ENCODE data around the gene HIGD1A. TPM values are rescaled to one million over a fixed set of nuclear protein-coding genes. Genes with fewer than 3 reads are reported as not detected.

The HIGD1A gene
- total and polyA plus RNA-seq, 10 of the 15 experiments (the other 5 are each of a cell fraction or from before 2014, with no cell fraction given), result 73.9 to 487 (median 175) TPM

DNA sequence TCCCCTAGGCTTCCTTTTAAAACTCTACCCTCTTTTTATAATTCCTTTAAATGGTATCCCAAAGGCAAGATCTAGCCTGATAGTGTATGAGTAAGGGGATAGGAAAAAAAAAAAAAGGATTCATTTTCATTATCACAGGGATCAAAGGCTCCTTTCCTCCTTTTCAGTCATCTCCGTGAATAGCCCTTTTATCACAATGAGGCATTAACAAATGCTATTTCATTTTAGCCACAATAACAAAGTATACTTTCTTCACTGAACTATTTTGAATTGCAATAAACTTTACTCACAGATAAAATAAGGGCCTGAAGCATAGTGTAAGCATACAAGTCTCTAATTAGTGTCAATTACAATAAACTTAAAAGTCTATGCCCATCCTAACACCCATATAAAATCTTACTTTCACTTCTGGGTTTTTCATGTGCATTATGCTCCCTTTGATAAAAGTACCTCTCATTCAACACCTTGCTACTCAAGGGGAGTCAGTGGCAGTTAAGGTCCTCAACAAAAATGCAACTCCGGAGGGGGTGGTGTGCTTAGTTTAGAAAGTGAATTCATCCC is 8.6 kb downstream of the HIGD1A start (continued):
- TF ChIP-seq, protein P1, sequence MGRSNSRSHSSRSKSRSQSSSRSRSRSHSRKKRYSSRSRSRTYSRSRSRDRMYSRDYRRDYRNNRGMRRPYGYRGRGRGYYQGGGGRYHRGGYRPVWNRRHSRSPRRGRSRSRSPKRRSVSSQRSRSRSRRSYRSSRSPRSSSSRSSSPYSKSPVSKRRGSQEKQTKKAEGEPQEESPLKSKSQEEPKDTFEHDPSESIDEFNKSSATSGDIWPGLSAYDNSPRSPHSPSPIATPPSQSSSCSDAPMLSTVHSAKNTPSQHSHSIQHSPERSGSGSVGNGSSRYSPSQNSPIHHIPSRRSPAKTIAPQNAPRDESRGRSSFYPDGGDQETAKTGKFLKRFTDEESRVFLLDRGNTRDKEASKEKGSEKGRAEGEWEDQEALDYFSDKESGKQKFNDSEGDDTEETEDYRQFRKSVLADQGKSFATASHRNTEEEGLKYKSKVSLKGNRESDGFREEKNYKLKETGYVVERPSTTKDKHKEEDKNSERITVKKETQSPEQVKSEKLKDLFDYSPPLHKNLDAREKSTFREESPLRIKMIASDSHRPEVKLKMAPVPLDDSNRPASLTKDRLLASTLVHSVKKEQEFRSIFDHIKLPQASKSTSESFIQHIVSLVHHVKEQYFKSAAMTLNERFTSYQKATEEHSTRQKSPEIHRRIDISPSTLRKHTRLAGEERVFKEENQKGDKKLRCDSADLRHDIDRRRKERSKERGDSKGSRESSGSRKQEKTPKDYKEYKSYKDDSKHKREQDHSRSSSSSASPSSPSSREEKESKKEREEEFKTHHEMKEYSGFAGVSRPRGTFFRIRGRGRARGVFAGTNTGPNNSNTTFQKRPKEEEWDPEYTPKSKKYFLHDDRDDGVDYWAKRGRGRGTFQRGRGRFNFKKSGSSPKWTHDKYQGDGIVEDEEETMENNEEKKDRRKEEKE (IDR thresholded peaks at IDR 0.05), result no peak

DNA sequence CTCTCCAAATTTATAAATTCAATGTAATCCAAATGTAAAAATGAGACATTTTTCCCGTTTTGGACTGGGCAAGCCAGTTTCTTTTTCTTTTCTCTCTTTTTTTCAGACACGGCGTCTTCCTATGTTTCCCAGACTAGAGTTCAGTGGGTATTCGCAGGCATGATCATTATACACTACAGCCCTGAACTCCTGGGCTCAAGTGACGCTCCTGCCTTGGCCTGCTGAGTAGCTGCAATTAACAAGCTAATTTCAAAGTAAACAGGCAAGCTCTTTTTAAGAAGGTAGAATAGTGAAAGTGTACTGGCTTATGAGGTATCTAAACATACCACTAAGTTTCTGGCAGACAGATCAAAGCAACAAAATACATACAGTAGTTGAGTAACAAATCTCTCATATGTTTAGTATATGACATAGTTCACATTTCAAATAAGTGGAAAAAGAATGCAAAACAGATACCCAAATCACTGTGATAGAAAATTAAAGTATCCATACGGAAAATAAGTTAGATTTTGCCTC is 13.5 kb downstream of the HIGD1A start:
- Histone ChIP-seq H2AFZ (ENCODE audit: control insufficient read depth, low read depth, low read length) (no peak overlapping the region), H3K27ac (ENCODE audit: control insufficient read depth, insufficient read depth) (no peak overlapping the region), H4K20me1 (ENCODE audit: control insufficient read depth, insufficient read depth) (no peaks in the 10 kb centered on the region), H3K9me3 (replicated peaks; ENCODE audit: control insufficient read depth, insufficient read depth, low read length) (no peaks in the 10 kb centered on the region), H3K36me3 (ENCODE audit: control insufficient read depth in 2 of 2, insufficient read depth in 2 of 2, low read length in 1 of 2) (peaks cover 0 to 8% of the 10 kb centered on the region in 2 experiments; a peak in 3 of 4 replicates), H3K27me3 (replicated peaks in 1 of 2; ENCODE audit: control insufficient read depth in 2 of 2, insufficient read depth in 2 of 2, low read length in 1 of 2) (no peaks in the 10 kb centered on the region), H3K79me2 (ENCODE audit: control insufficient read depth, insufficient read depth, low read length) (peaks cover 4% of the 10 kb centered on the region), H3K4me3 (no peak overlapping the region), H3K4me1 (ENCODE audit: control insufficient read depth, insufficient read depth, low read length) (no peaks in the 10 kb centered on the region), H3K9ac (ENCODE audit: control insufficient read depth, insufficient read depth, low read length) (no peak overlapping the region), H3K4me2 (ENCODE audit: control insufficient read depth, insufficient read depth) (no peak overlapping the region)
- ChIA-PET CTCF (interaction anchor here (1.1 kb wide), 1 partner anchor 49 kb away, joined by 5 read pairs; no protein-coding TSS in a partner anchor), POLR2A (interaction anchor here (0.8 kb wide), 1 partner anchor 32 kb away, joined by 4 read pairs; no protein-coding TSS in a partner anchor), RAD21 (ENCODE audit: unreplicated experiment) (interaction anchor here (0.6 kb wide), 1 partner anchor 11 kb away, joined by 3 read pairs; no protein-coding TSS in a partner anchor), SMC1A (ENCODE audit: uncharacterized antibody, unreplicated experiment) (no interaction called here)
- DNase-seq (ENCODE audit: low read depth, low spot score) (no peak), ATAC-seq (peak; percentile 63), FAIRE-seq (no peak)
- BruUV-seq (replicated peaks), result no TSS peak
- intact Hi-C loops (cut with micrococcal nuclease; ENCODE audit: unreplicated experiment) (no loop called here), in situ Hi-C loops (cut with MboI) (no loop called here)
- WGBS (ENCODE audit: insufficient coverage, insufficient replicate concordance, low lambda C conversion rate, missing lambda C conversion rate), result 67% methylated on average over 6 of the region's 6 CpGs
- TF ChIP-seq, protein P2, sequence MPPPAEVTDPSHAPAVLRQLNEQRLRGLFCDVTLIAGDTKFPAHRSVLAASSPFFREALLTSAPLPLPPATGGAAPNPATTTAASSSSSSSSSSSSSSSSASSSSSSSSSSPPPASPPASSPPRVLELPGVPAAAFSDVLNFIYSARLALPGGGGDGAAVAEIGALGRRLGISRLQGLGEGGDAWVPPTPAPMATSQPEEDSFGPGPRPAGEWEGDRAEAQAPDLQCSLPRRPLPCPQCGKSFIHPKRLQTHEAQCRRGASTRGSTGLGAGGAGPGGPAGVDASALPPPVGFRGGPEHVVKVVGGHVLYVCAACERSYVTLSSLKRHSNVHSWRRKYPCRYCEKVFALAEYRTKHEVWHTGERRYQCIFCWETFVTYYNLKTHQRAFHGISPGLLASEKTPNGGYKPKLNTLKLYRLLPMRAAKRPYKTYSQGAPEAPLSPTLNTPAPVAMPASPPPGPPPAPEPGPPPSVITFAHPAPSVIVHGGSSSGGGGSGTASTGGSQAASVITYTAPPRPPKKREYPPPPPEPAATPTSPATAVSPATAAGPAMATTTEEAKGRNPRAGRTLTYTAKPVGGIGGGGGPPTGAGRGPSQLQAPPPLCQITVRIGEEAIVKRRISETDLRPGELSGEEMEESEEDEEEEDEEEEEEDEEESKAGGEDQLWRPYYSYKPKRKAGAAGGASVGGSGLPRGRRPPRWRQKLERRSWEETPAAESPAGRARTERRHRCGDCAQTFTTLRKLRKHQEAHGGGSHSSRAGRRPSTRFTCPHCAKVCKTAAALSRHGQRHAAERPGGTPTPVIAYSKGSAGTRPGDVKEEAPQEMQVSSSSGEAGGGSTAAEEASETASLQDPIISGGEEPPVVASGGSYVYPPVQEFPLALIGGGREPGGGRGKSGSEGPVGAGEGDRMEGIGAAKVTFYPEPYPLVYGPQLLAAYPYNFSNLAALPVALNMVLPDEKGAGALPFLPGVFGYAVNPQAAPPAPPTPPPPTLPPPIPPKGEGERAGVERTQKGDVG (CRISPR knock-in tag; IDR thresholded peaks at IDR 0.05), result no peak
- no peak for TF ChIP-seq RBBP5 (conservative IDR thresholded peaks at IDR 0.05)
- TF ChIP-seq, protein P3, sequence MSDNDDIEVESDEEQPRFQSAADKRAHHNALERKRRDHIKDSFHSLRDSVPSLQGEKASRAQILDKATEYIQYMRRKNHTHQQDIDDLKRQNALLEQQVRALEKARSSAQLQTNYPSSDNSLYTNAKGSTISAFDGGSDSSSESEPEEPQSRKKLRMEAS (IDR thresholded peaks at IDR 0.05; ENCODE audit: low read depth, low read length), result no peak
- TF ChIP-seq KDM1A (IDR thresholded peaks at IDR 0.05; ENCODE audit: borderline replicate concordance), result no peak
- no peak for TF ChIP-seq PAX5 (IDR thresholded peaks at IDR 0.05; ENCODE audit: borderline replicate concordance, low read depth, low read length)
- TF ChIP-seq SMC3 (IDR thresholded peaks at IDR 0.05; ENCODE audit: borderline replicate concordance, low read length), result no peak
- no peak for TF ChIP-seq EP300 (IDR thresholded peaks at IDR 0.05; ENCODE audit: borderline replicate concordance in 1 of 2, control insufficient read depth in 1 of 2, low read depth in 2 of 2, low read length in 2 of 2)
- TF ChIP-seq, protein P4, sequence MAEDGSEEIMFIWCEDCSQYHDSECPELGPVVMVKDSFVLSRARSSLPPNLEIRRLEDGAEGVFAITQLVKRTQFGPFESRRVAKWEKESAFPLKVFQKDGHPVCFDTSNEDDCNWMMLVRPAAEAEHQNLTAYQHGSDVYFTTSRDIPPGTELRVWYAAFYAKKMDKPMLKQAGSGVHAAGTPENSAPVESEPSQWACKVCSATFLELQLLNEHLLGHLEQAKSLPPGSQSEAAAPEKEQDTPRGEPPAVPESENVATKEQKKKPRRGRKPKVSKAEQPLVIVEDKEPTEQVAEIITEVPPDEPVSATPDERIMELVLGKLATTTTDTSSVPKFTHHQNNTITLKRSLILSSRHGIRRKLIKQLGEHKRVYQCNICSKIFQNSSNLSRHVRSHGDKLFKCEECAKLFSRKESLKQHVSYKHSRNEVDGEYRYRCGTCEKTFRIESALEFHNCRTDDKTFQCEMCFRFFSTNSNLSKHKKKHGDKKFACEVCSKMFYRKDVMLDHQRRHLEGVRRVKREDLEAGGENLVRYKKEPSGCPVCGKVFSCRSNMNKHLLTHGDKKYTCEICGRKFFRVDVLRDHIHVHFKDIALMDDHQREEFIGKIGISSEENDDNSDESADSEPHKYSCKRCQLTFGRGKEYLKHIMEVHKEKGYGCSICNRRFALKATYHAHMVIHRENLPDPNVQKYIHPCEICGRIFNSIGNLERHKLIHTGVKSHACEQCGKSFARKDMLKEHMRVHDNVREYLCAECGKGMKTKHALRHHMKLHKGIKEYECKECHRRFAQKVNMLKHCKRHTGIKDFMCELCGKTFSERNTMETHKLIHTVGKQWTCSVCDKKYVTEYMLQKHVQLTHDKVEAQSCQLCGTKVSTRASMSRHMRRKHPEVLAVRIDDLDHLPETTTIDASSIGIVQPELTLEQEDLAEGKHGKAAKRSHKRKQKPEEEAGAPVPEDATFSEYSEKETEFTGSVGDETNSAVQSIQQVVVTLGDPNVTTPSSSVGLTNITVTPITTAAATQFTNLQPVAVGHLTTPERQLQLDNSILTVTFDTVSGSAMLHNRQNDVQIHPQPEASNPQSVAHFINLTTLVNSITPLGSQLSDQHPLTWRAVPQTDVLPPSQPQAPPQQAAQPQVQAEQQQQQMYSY (CRISPR knock-in tag; IDR thresholded peaks at IDR 0.05), result no peak
- no peak for TF ChIP-seq LARP7 (IDR thresholded peaks at IDR 0.05)
- no peak for TF ChIP-seq SREBF2 (IDR thresholded peaks at IDR 0.05; ENCODE audit: low read length)
- no peak for TF ChIP-seq IKZF2 (IDR thresholded peaks at IDR 0.05)

Data from GM12878 (cell line).